HG02885 (cell line): ENCODE measurements around the gene PACC1.

ENCODE experiments used
- ATAC-seq: cut with Tn5 transposase; IDR thresholded peaks from one replicate; pipeline ENCODE4 v1.9.1; 2021; ENCODE audit warnings: mild to moderate bottlenecking; ENCODE audit not compliant: unreplicated experiment, poor library complexity

Gene PACC1

DNA sequence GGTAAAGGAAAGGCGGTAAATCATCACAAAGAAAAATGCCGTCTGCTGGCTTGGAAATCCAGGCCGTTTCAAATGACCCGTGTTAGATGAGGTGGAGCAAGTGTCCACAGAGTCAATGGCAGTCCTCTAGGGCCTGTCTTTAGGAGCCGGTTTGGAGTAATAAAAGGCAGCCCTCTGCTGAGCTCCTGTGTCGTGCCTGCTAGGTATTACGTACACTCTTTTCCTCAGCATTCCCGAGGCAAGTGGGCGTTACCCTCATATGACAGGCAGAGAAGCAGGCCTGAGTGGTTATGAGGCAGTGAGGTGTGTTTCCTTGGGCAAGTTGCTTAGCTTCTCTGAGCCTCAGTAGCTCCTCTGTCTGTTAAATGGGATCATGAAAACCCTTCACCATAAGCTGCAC, 25.7 kb upstream of the PACC1 start:
- no peak for ATAC-seq

- ATAC-seq: no peak
These were observed 24.1 kb upstream of the PACC1 start for GRCh38 chr1:212438831-212439237.

GRCh38 chr1:212437179-212437798, 22.6 kb upstream of the PACC1 start:
- no peak for ATAC-seq

DNA sequence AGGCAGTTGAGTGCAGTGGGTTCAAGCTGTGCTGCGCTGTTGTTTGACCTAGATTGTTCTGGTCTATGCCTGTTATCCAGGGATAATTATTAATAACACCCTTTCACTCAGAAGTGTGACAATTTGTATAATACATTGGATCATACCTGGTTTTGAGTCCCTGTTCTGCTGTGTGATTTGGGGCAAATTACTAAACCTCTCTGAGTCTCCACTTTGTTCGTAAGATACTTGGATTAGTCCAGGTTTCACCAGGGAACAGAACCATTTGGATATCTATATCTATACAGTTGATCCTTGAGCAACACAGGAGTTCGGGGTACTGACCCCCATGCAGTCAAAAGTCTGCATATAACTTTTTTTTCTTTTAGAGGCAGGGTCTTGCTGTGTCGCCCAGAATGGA, 20.3 kb upstream of the PACC1 start:
- ATAC-seq: no peak

- no peak for ATAC-seq
These were observed 19.1 kb upstream of the PACC1 start for GRCh38 chr1:212433577-212434462.

- ATAC-seq: peak; percentile 98
These were observed 18.2 kb upstream of the PACC1 start, which contains the start of gene NENF for GRCh38 chr1:212432661-212433576. Gene NENF (plus strand): TSS chr1:212432920. CDS start chr1:212432944, 24 bp downstream.

DNA sequence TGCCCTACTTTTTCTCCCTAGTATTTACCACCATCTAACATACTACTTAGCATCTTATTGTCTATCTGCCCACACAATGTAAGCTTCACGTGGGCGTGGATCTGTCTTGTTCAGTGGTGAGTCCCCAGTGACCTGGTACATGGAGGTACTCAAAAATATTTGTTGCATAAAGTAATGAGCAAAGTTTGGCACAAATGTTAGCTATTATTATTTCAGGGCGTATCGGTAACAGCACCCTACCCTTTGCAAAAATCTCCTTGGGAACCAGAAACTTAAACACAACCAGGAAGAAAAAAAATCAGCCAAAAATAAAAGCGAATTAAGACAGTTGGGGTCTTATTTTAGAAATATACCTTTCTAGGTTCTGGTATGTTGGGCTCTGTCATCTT, 17.6 kb upstream of the PACC1 start:
- ATAC-seq: no peak

DNA sequence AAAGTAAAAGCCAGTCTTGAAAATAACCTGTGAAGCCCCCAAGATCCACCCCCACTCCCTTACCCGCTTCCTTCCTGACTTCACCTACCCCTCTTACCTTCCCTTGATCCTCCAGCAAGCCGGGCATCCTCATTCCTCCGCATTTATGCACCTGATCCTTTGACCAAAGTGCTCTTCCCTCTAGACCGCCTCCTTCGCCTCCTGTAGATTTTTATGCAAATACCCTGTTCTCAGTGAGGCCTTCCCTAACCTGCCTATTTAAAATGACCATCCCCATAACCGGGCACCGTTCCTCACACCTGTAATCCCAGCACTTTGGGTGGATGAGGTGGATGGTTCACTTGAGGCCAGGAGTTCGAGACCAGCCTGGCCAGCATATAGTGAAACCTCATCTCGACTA, 17.0 kb upstream of the PACC1 start:
- ATAC-seq: no peak

DNA sequence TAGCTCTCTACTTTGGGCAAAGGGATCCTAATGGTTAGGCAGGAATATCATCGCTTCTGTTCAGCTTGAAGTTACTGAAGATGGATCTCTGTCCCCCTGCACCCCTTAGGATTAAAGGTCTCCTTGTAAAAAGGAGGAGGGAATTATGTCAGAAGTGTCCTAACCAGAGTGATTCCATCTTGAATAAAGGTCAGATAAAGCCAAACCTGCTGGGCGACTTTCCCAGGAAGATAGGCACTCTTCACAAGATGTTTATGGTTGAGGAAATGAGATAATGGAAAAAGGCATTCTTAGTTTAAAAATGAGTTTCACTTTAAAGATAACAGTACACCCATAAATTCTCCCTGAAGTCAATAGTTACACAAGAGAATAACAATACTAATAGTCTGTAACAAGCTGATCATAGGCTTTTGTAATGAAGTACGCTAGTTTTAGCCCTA, 16.3 kb upstream of the PACC1 start:
- ATAC-seq: no peak

GRCh38 chr1:212430416-212430815, 15.7 kb upstream of the PACC1 start:
- ATAC-seq: no peak

- ATAC-seq: no peak
These were observed 13.8 kb upstream of the PACC1 start for GRCh38 chr1:212428496-212428895.

DNA sequence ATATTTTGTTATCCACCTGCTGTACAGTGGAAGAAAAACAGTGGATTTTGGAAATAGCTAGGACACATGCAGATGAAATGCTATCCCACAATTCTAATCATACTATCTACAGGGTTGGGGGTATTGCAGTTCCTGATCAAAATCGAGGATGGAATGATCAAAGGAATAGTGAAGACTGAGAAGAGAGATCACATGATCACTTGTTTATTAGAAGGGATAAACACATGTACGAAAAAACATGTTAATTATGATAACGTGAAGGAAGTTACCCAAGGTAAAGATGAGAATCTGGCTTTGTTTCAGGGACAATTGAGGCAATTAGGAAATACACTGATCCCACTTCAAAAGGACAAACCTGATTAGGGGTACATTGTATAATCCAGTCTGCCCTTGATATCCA, 9.2 kb upstream of the PACC1 start:
- ATAC-seq: no peak

- no peak for ATAC-seq
These were observed 6.5 kb upstream of the PACC1 start for GRCh38 chr1:212421165-212421564.

- no peak for ATAC-seq
These were observed 588 bp upstream of the PACC1 start for GRCh38 chr1:212415107-212415841.

DNA sequence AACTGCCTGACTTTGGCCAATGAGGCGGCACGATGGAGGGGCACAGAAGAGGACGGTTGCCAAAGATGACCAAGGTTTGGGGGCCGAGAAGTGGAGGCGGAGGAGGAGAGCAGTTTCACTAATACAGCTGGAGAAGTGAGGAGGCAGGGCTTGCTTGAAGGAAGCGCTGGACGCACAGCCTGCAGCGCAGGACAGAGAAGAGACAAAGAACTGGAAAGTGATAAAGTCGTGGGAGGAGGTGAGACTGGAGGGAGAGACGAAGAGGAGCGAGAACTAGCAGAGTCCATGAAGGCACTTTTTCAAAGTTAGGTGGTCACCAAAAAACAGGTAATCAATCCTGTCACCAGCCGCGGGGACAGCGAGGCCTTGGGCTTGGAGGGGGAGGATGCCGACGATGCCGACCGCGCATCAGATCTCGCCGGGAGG, 771 bp downstream of the PACC1 start:
- peak; percentile 6 for ATAC-seq

DNA sequence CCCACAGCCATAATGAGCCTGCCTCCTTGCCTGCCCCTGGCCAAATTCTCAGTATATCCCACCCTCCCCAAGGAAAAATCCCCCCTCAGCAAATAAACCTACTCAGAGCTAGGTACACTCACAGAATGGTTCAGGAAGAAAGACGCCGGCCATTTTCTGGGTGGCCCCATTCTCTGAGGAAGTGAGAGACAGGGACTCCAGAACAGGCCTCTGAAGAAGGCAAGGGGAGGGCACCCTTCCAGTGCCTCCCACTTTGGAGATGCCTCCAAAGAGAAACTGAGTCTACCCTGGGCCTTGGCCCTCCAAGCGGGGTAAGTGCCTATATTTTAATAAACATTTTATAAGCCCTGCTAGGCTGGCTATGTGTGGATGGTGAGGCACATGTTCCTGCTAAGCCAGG, 2.3 kb downstream of the PACC1 start:
- no peak for ATAC-seq

GRCh38 chr1:212410231-212410820, 4.4 kb downstream of the PACC1 start:
- no peak for ATAC-seq

- ATAC-seq: no peak
These were observed 11.9 kb downstream of the PACC1 start for GRCh38 chr1:212402666-212403321.
